Tibial artery (tissue), 4 donors: ENCODE measurements around the gene WDPCP.

Source experiments
- DNase-seq, 2 donors: peaks; one replicate each; pipeline ENCODE4 v3.0.0-alpha.2; 2019
- H3K27ac ChIP-seq, 2 donors: fragments of 200-600 bp; sonication (generic) in 1 of 2; 1 replicate in 1 of 2; 2 replicates in 1 of 2; pipeline ENCODE4 v1.5.1; 2018 to 2019; ENCODE audit warnings: mild to moderate bottlenecking in 1 of 2
- H3K27me3 ChIP-seq, 2 donors: fragments of 200-600 bp; sonication (generic) in 1 of 2; one replicate each; pipeline versions ENCODE4 v1.5.1 to v1.6.0; 2016 to 2019
- H3K36me3 ChIP-seq, 3 donors: fragments of 200-600 bp; sonication (generic) in 2 of 3; one replicate each; pipeline ENCODE4 v1.5.1; 2016 to 2019; ENCODE audit warnings: mild to moderate bottlenecking in 2 of 3
- H3K4me1 ChIP-seq, 4 donors: fragments of 200-600 bp; sonication (generic) in 2 of 4; 1 replicate in 3 of 4; 2 replicates in 1 of 4; pipeline ENCODE4 v1.5.1; 2016 to 2019
- H3K4me3 ChIP-seq, 2 donors: fragments of 200-600 bp; sonication (generic) in 1 of 2; 1 replicate in 1 of 2; 2 replicates in 1 of 2; pipeline ENCODE4 v1.5.1; 2018 to 2019; ENCODE audit warnings: mild to moderate bottlenecking in 2 of 2
- H3K9me3 ChIP-seq, 3 donors: fragments of 200-600 bp; sonication (generic) in 1 of 3; one replicate each; pipeline ENCODE4 v1.5.1; 2016 to 2019
- intact Hi-C: fragments of 100-400 bp; cut with DNase I; formaldehyde crosslinking; loops from one replicate; pipeline ENCODE4 v1.15.0; 2023; ENCODE audit warnings: low total_unique reads
- TF ChIP-seq, protein P1 (sequence below), 2 experiments: fragments of 200-600 bp in 1 of 2; fragments of 450-650 bp in 1 of 2; IDR thresholded peaks; one replicate each; pipeline ENCODE4 v1.5.1; 2017 to 2019; ENCODE audit warnings: antibody characterized with exemption in 2 of 2, mild to moderate bottlenecking in 1 of 2, moderate library complexity in 1 of 2

WDPCP gene

DNA sequence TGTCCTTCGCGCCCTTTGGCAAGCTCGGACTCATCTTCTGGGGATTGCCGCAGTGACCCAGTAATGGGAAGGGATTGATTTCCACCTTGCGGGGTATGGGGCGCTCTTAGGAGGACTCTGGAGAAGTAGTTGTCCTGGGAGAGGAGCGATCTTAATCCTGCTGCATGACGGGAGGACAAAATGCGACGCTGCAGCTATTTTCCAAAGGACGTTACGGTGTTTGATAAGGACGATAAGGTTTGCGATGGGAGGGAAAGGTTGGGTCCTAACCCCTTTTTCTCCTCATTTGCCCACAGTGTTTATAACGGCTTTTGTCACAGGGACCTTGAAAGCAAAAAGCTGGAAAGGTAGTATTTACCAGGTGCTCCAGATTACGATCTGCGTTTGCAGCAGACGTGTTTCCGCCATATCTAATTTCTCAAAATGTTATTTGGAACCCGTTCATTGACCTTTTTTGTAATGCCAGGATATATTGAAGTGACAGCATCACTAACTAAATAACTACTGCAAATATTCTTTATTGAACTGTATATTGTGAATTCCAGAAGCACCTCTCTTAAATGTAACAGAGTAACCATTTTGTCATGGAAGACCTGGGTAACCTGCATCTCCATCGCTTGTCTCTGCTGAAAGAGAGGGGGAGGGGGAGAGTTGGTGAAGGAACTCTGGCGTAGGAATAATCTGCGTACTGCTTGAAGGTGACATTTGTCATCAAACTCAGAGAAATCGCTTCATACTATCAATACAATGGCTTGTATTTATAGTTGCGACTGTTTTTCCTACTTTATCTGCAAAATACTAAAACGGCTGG lies 1.1 kb upstream of the WDPCP start:
- DNase-seq: no peak
- Histone ChIP-seq H3K27me3 (no peaks in the 10 kb centered on the region), H3K4me3 (peak overlapping the region; percentile 71 to 94), H3K36me3 (peaks cover 0 to 3% (median 0%) of the 10 kb centered on the region in 3 donors), H3K4me1 (peaks cover 0 to 39% (median 27%) of the 10 kb centered on the region in 4 donors), H3K9me3 (no peaks in the 10 kb centered on the region), H3K27ac (peak overlapping the region; percentile 91)
- intact Hi-C loops: loop anchor here (10.0 kb wide), 1 partner anchor 885 kb away; the partner anchor contains the start of gene EHBP1
- TF ChIP-seq, protein P1, sequence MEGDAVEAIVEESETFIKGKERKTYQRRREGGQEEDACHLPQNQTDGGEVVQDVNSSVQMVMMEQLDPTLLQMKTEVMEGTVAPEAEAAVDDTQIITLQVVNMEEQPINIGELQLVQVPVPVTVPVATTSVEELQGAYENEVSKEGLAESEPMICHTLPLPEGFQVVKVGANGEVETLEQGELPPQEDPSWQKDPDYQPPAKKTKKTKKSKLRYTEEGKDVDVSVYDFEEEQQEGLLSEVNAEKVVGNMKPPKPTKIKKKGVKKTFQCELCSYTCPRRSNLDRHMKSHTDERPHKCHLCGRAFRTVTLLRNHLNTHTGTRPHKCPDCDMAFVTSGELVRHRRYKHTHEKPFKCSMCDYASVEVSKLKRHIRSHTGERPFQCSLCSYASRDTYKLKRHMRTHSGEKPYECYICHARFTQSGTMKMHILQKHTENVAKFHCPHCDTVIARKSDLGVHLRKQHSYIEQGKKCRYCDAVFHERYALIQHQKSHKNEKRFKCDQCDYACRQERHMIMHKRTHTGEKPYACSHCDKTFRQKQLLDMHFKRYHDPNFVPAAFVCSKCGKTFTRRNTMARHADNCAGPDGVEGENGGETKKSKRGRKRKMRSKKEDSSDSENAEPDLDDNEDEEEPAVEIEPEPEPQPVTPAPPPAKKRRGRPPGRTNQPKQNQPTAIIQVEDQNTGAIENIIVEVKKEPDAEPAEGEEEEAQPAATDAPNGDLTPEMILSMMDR (IDR thresholded peaks at IDR 0.05): no peak

DNA sequence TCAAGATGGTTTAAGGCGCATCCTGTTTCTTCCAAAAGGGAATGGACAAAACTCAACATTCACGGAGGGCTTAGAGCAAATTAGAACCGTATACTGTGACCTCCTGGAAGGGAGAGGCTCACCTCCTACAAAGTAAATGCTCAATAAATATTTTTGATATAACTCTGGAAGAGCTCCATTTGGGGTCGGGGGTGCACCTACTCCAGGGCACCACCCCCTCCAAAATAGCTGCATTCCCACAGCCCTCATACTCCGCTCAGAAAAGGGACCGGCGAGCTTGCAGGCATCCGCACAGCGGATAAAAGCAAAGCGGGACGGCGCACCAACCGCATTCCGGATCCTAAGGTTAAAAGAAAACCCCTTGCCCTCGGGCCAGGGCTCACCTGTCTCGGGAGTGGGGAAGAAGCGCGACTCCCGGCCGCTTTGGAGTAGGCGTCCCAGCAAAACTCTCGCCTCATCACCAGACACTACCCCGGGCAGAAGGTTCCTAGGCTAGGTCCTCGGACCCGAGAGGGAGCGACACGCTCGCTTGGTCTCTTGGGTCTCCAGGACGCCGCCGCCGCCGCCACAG lies 378 bp downstream of the WDPCP start:
- DNase-seq: no peak
- intact Hi-C loops: loop anchor here (10.0 kb wide), 1 partner anchor 883 kb away; the partner anchor contains the start of gene EHBP1
- Histone ChIP-seq H3K4me1 (peaks cover 0 to 39% (median 27%) of the 10 kb centered on the region in 4 donors), H3K9me3 (no peaks in the 10 kb centered on the region), H3K4me3 (peak overlapping the region; percentile 71 to 94), H3K36me3 (no peaks in the 10 kb centered on the region), H3K27ac (peak overlapping the region; percentile 91), H3K27me3 (no peaks in the 10 kb centered on the region)
- TF ChIP-seq, protein P1 (IDR thresholded peaks at IDR 0.05): no peak

DNA sequence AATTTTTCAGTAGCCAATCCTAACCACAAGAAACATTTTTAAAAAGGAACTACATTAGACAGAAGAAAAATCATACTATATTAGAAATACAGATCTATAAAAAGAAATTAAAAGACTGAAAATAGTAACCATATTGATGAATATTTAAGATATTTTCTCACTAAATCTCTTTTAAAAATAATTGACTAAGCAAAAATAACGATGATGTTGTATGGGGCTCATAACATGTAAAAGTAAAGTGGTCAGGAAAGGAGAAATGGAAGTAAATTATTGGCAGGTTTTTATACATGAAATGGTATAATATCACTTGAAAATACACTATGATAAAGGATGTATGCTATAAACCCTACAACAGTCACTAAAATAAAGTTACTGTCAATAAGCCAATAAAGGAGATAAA lies 5.4 kb downstream of the WDPCP start:
- H3K27me3 ChIP-seq: no peaks in the 10 kb centered on the region
- H3K4me1 ChIP-seq: peaks cover 0 to 28% (median 15%) of the 10 kb centered on the region in 4 donors
- DNase-seq: no peak
- H3K27ac ChIP-seq: no peak overlapping the region
- H3K4me3 ChIP-seq: no peak overlapping the region
- no peaks in the 10 kb centered on the region for H3K36me3 ChIP-seq
- TF ChIP-seq, protein P1 (IDR thresholded peaks at IDR 0.05): no peak
- intact Hi-C loops: loop anchor here (10.0 kb wide), 1 partner anchor 878 kb away; the partner anchor contains the start of gene EHBP1
- H3K9me3 ChIP-seq: no peaks in the 10 kb centered on the region

DNA sequence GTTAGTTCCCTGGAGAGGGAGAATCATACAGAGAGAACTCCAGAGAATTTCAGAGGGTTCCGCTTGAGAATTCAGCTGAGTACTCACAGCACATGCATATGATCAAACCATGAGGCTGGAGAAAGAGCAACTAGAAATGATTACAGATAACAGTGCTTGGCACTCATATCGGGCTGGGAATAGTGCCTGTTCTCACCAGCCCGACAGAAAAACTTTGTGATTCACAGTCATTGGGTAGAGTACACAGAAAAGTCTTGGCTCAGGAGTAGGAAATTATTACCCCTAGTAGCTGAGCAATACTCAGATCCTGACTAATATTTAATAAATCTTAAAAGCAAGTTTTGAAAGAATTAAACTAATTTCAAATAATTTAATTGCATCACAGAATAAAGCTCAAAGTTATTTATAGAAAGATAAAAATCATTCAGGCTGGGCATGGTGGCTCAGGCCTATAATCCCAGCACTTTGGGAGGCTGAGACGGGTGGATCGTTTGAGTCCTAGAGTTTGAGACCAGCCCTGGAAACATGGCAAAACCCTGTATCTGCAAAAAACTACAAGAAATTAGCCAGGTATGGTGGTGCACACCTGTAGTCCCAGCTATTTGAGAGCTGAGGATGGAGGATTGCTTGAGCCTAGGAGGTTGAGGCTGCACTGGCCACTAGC lies 6.8 kb downstream of the WDPCP start:
- TF ChIP-seq, protein P1 (IDR thresholded peaks at IDR 0.05): no peak
- Histone ChIP-seq H3K36me3 (no peaks in the 10 kb centered on the region), H3K4me3 (no peak overlapping the region), H3K9me3 (no peaks in the 10 kb centered on the region), H3K4me1 (peaks cover 0 to 15% (median 6%) of the 10 kb centered on the region in 4 donors), H3K27me3 (no peaks in the 10 kb centered on the region), H3K27ac (peak overlapping the region; percentile 57 to 65)
- intact Hi-C loops: loop anchor here (10.0 kb wide), 1 partner anchor 877 kb away; the partner anchor contains the start of gene EHBP1
- peak; percentile 64 to 80 for DNase-seq

DNA sequence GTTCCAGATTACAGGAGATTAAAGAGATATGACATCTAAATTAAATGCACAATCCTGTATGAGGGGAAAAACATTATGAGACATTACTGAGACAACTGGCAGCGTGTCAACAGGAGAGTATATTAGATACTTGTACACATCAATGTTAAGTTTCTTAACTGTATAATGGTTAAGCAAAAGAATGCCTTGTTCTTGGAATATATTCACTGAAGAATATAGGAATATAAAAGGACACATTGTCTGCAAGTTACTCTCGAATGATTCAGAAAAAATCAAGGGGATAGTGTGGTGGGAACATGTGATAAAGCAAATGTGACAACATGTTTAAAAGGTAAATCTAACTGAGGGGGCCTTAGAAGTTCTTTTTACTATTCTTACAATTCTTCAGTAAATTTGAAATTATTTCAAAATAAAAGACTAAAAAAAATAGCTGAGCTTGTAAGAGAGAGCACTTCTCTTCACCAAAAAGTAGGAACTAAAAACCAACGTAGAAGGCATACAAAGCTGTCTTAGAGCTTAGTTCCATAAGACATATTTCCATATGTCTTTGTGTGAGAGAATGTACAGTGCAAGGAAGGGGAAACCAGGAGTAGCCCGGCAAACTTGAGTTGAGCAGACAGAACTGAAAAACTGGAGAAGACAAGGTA lies 7.5 kb downstream of the WDPCP start:
- H3K9me3 ChIP-seq: no peaks in the 10 kb centered on the region
- H3K27ac ChIP-seq: peak overlapping the region; percentile 57 to 65
- TF ChIP-seq, protein P1 (IDR thresholded peaks at IDR 0.05): no peak
- H3K4me1 ChIP-seq: peaks cover 0 to 13% (median 5%) of the 10 kb centered on the region in 4 donors
- no peak overlapping the region for H3K4me3 ChIP-seq
- intact Hi-C loops: loop anchor here (10.0 kb wide), 1 partner anchor 876 kb away; the partner anchor contains the start of gene EHBP1
- H3K27me3 ChIP-seq: no peaks in the 10 kb centered on the region
- no peak for DNase-seq
- no peaks in the 10 kb centered on the region for H3K36me3 ChIP-seq
